MM.1S (cell line): ENCODE data around the gene MCU.

Experiments
- DNase-seq: peaks from one replicate; pipeline ENCODE4 v3.0.0-alpha.2; 2015
- H2AFZ ChIP-seq: fragments of 300-600 bp; sonication (generic); 2 replicates; pipeline ENCODE4 v1.6.0; 2016; ENCODE audit warnings: antibody characterized with exemption, low read length
- H3F3A ChIP-seq: fragments of 300-600 bp; sonication (generic); 2 replicates; pipeline ENCODE4 v1.6.1; 2016; ENCODE audit warnings: mild to moderate bottlenecking, antibody characterized with exemption, low read length, moderate library complexity, mixed read lengths; ENCODE audit not compliant: insufficient read depth
- H3K27ac ChIP-seq: fragments of 300-600 bp; sonication (generic); 2 replicates; pipeline ENCODE4 v1.5.1; 2016; ENCODE audit warnings: mild to moderate bottlenecking, low read length
- H3K27me3 ChIP-seq: fragments of 300-600 bp; sonication (generic); replicated peaks from 2 replicates; pipeline ENCODE4 v1.6.0; 2016; ENCODE audit warnings: low read length; ENCODE audit not compliant: insufficient read depth
- H3K36me3 ChIP-seq: fragments of 300-600 bp; sonication (generic); replicated peaks from 2 replicates; pipeline ENCODE4 v1.6.1; 2016; ENCODE audit warnings: mild to moderate bottlenecking, low read length, mixed read lengths; ENCODE audit not compliant: insufficient read depth
- H3K4me1 ChIP-seq: fragments of 300-600 bp; sonication (generic); 2 replicates; pipeline ENCODE4 v1.6.1; 2016; ENCODE audit warnings: low read length, mixed read lengths
- H3K4me2 ChIP-seq: fragments of 300-600 bp; sonication (generic); 2 replicates; pipeline ENCODE4 v1.6.0; 2016; ENCODE audit warnings: low read depth, low read length
- H3K4me3 ChIP-seq: fragments of 300-600 bp; sonication (generic); 2 replicates; pipeline ENCODE4 v1.5.1; 2016; ENCODE audit warnings: low read length, mixed read lengths
- H3K79me2 ChIP-seq: fragments of 300-600 bp; sonication (generic); 2 replicates; pipeline ENCODE4 v1.6.1; 2016; ENCODE audit warnings: mixed run types, low read length, mixed read lengths
- H3K9ac ChIP-seq: fragments of 300-600 bp; sonication (generic); 2 replicates; pipeline ENCODE4 v1.6.1; 2016; ENCODE audit warnings: low read length, mixed read lengths
- H3K9me2 ChIP-seq: fragments of 300-600 bp; sonication (generic); replicated peaks from 2 replicates; pipeline ENCODE4 v1.6.1; 2016; ENCODE audit warnings: mild to moderate bottlenecking, low read length, mixed read lengths; ENCODE audit not compliant: insufficient read depth
- H3K9me3 ChIP-seq: fragments of 300-600 bp; sonication (generic); replicated peaks from 2 replicates; pipeline ENCODE4 v1.6.1; 2016; ENCODE audit warnings: mild to moderate bottlenecking, low read length, mixed read lengths; ENCODE audit not compliant: insufficient read depth
- H4K20me1 ChIP-seq: fragments of 300-600 bp; sonication (generic); 2 replicates; pipeline ENCODE4 v1.6.1; 2016; ENCODE audit warnings: mild to moderate bottlenecking, low read length, moderate library complexity, mixed read lengths; ENCODE audit not compliant: insufficient read depth
- EZH2 ChIP-seq: fragments of 300-600 bp; sonication (generic); optimal IDR thresholded peaks from 2 replicates; pipeline ENCODE3; 2017; ENCODE audit warnings: low read depth, mild to moderate bottlenecking, antibody characterized with exemption, low read length, mixed read lengths
- EZH2phosphoT487 ChIP-seq: fragments of 300-600 bp; sonication (generic); IDR thresholded peaks from 2 replicates; pipeline ENCODE4 v1.6.1; 2018; ENCODE audit warnings: antibody characterized with exemption, low read length
- TF ChIP-seq, protein P1 (sequence below): fragments of 300-600 bp; sonication (generic); IDR thresholded peaks from 2 replicates; pipeline ENCODE4 v1.5.1; 2016; ENCODE audit warnings: antibody characterized with exemption, low read length, mixed read lengths

The MCU gene

DNA sequence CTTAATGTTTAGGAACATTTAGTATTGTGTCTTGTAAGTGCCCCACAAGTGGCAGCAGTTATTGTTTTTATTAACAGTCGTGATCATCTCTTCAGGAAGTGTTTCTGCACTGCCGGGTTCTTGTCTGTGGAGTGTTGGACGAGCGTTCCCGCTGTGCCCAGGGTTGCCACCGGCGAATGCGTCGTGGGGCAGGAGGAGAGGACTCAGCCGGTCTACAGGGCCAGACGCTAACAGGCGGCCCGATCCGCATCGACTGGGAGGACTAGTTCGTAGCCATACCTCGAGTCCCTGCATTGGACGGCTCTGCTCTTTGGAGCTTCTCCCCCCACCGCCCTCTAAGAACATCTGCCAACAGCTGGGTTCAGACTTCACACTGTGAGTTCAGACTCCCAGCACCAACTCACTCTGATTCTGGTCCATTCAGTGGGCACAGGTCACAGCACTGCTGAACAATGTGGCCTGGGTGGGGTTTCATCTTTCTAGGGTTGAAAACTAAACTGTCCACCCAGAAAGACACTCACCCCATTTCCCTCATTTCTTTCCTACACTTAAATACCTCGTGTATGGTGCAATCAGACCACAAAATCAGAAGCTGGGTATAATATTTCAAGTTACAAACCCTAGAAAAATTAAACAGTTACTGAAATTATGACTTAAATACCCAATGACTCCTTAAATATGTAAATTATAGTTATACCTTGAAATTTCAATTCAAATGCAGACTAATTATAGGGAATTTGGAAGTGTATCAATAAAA lies 240.5 kb downstream of the MCU start:
- no peak overlapping the region for H3K27ac ChIP-seq
- no peak overlapping the region for H2AFZ ChIP-seq
- no peak overlapping the region for H3K4me2 ChIP-seq

DNA sequence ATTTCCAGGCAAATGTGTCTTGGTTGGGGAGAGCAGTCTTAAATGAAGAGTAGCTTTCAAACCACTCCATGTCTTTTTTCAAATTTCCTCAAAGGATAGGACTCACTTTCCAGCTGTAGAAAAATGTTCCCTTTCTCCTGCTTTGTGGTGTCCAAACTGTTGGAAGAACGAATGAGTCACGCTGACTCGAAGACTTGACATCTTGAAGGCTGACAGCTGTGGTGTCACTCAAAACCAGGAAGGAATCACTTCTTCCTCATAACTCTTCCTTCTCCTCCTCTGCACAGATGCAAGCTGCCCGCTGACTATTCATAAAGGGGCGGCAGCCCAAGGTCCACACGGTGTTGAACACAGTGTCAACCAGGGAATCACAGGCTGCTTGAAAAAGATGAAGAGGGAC lies 243.4 kb downstream of the MCU start:
- H3K4me2 ChIP-seq: no peak overlapping the region
- H3K9ac ChIP-seq: no peak overlapping the region
- no peaks in the 10 kb centered on the region for H3K9me3 ChIP-seq
- H3K27me3 ChIP-seq: no peaks in the 10 kb centered on the region
- H2AFZ ChIP-seq: no peak overlapping the region
- H3K4me1 ChIP-seq: no peaks in the 10 kb centered on the region
- TF ChIP-seq EZH2: no peak
- no peaks in the 10 kb centered on the region for H4K20me1 ChIP-seq
- H3K9me2 ChIP-seq: no peaks in the 10 kb centered on the region
- H3K36me3 ChIP-seq: no peaks in the 10 kb centered on the region
- no peaks in the 10 kb centered on the region for H3F3A ChIP-seq
- H3K79me2 ChIP-seq: no peaks in the 10 kb centered on the region
- H3K4me3 ChIP-seq: no peak overlapping the region
- H3K27ac ChIP-seq: no peak overlapping the region
- DNase-seq: no peak

More for the DNA sequence above, 240.5 kb downstream of the MCU start:
- Histone ChIP-seq H3K79me2 (no peaks in the 10 kb centered on the region), H3K9me3 (no peaks in the 10 kb centered on the region), H3K36me3 (no peaks in the 10 kb centered on the region), H3K4me3 (no peak overlapping the region), H3K4me1 (no peaks in the 10 kb centered on the region), H3K9me2 (no peaks in the 10 kb centered on the region), H3K9ac (no peak overlapping the region), H4K20me1 (no peaks in the 10 kb centered on the region), H3K27me3 (no peaks in the 10 kb centered on the region), H3F3A (no peaks in the 10 kb centered on the region)
- DNase-seq: no peak
- TF ChIP-seq EZH2phosphoT487: no peak
- TF ChIP-seq, protein P1, sequence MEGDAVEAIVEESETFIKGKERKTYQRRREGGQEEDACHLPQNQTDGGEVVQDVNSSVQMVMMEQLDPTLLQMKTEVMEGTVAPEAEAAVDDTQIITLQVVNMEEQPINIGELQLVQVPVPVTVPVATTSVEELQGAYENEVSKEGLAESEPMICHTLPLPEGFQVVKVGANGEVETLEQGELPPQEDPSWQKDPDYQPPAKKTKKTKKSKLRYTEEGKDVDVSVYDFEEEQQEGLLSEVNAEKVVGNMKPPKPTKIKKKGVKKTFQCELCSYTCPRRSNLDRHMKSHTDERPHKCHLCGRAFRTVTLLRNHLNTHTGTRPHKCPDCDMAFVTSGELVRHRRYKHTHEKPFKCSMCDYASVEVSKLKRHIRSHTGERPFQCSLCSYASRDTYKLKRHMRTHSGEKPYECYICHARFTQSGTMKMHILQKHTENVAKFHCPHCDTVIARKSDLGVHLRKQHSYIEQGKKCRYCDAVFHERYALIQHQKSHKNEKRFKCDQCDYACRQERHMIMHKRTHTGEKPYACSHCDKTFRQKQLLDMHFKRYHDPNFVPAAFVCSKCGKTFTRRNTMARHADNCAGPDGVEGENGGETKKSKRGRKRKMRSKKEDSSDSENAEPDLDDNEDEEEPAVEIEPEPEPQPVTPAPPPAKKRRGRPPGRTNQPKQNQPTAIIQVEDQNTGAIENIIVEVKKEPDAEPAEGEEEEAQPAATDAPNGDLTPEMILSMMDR: no peak
- no peak for TF ChIP-seq EZH2
